B cell (primary cell): ENCODE measurements around the gene CFAP77.

Experiments
- EZH2 ChIP-seq: IDR thresholded peaks from 2 replicates; pipeline ENCODE4 v1.6.1; 2012; ENCODE audit warnings: borderline replicate concordance, low read depth, mild to moderate bottlenecking, moderate library complexity, low read length; ENCODE audit not compliant: insufficient read depth, poor library complexity, severe bottlenecking
- TF ChIP-seq, protein P1 (sequence below): fragments of 200-600 bp; IDR thresholded peaks from one replicate; pipeline ENCODE4 v1.8.0; 2022; ENCODE audit warnings: antibody characterized with exemption, mild to moderate bottlenecking

DNA sequence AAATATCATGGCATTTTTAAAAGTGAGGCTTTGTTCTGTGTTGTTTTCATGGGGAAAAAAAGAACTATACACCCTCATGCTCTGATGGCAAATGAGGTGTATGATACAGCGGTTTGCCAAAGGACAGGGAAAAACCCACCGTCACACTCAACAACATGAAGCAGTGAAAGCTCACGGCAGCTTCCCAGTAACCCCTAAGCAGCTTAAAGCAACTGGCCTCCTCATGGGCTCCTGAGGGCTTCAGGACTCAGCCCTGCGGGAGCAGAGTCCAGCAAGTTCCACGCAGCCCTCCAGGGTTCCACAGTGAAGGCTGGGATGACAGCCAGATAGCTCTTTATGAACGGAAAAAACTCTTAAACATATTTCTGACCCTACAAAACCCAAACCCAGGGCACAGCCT lies 185.3 kb downstream of the CFAP77 start:
- TF ChIP-seq, protein P1, sequence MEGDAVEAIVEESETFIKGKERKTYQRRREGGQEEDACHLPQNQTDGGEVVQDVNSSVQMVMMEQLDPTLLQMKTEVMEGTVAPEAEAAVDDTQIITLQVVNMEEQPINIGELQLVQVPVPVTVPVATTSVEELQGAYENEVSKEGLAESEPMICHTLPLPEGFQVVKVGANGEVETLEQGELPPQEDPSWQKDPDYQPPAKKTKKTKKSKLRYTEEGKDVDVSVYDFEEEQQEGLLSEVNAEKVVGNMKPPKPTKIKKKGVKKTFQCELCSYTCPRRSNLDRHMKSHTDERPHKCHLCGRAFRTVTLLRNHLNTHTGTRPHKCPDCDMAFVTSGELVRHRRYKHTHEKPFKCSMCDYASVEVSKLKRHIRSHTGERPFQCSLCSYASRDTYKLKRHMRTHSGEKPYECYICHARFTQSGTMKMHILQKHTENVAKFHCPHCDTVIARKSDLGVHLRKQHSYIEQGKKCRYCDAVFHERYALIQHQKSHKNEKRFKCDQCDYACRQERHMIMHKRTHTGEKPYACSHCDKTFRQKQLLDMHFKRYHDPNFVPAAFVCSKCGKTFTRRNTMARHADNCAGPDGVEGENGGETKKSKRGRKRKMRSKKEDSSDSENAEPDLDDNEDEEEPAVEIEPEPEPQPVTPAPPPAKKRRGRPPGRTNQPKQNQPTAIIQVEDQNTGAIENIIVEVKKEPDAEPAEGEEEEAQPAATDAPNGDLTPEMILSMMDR, result no peak
- no peak for TF ChIP-seq EZH2
